GM12892 (cell line): ENCODE measurements around the gene DKK3.

Experiments used
- POLR2A ChIP-seq: IDR thresholded peaks from 2 replicates; pipeline ENCODE4 v1.6.1; 2011; ENCODE audit warnings: low read depth, low read length, control low read depth
- POLR2AphosphoS5 ChIP-seq: IDR thresholded peaks from 2 replicates; pipeline ENCODE4 v1.6.1; 2011; ENCODE audit warnings: low read depth, low read length, control low read depth
- TAF1 ChIP-seq: IDR thresholded peaks from 2 replicates; pipeline ENCODE4 v1.6.1; 2011; ENCODE audit warnings: low read depth, mild to moderate bottlenecking, control low read depth, low read length, borderline replicate concordance

DNA sequence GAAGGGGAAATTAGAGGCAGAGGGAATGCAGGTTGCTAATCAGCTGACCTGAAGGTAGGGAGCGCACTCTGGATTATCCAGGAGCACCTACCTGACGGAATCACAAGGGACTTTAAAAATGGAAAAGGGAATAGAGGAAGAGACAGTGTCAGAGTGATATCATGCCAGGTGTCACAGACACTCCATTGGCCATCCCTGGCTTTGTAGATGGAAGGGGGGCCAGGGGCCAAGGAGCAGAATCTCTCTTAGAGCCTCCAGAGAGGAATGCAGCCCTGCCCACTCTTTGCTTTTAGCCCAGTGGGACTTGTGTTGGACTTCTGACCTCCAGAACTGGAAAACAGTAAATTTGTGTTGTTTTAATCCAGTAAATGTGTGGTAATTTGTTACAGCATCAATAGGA, 37.9 kb downstream of the DKK3 start:
- no peak for TF ChIP-seq TAF1
- TF ChIP-seq POLR2AphosphoS5, result no peak
- TF ChIP-seq POLR2A, result no peak
